AG08396 (cell line): Measurements from ENCODE around the gene STARD9.
"Not testable (repeated sequence)": the region's sequence is repeated elsewhere in the genome, so short reads cannot be mapped to it uniquely, and the experiment has no call there.

Source experiments
- DNase-seq: peaks from one replicate; pipeline ENCODE4 v3.0.0; 2012; ENCODE audit warnings: low spot score, mixed read lengths

Gene STARD9

DNA sequence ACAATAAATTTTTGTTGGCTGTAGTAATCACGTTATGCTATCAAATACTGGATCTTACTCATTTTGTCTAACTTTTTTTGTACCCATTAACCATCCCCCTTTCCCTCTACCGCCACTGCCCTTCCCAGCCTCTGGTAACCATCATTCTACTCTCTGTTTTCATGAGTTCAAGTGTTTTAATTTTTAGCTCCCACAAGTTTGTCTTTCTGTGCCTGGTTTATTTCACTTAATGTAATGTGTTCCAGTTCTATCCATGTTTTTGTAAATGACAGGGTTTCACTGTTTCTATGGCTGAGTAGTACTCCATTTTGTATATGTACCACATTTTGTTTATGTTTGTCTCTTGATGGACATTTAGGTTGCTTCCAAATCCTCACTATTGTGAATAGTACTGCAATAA, 52.1 kb downstream of the STARD9 start:
- DNase-seq: no peak

GRCh38 chr15:42628761-42629160, 53.4 kb downstream of the STARD9 start:
- DNase-seq: no peak

DNA sequence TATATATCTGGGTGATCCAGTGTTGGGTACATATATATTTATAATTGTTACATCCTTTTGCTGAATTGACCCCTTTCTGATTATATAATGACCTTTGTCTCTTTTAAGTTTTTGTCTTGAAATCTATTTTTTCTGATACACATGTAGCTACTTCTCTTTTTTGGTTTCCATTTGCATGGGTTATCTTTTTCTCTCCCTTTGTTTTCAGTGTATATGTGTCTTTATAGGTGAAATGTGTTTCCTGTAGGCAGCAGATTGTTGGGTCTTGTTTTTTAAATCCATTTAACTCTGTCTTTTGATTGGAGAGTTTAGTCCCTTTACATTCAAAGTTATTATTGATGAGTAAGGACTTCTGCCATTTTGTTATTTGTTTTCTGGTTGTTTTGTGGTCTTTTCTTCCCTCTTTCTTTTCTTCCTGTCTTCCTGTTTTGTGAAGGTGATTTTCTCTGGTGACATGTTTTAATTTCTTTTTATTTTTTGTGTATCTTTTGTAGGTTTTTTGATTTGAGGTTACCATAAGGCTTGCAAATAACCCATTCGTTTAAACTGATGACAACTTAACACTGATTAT, 56.8 kb downstream of the STARD9 start:
- DNase-seq: no peak

- DNase-seq: no peak
These were observed 64.7 kb downstream of the STARD9 start for GRCh38 chr15:42640109-42640508.

DNA sequence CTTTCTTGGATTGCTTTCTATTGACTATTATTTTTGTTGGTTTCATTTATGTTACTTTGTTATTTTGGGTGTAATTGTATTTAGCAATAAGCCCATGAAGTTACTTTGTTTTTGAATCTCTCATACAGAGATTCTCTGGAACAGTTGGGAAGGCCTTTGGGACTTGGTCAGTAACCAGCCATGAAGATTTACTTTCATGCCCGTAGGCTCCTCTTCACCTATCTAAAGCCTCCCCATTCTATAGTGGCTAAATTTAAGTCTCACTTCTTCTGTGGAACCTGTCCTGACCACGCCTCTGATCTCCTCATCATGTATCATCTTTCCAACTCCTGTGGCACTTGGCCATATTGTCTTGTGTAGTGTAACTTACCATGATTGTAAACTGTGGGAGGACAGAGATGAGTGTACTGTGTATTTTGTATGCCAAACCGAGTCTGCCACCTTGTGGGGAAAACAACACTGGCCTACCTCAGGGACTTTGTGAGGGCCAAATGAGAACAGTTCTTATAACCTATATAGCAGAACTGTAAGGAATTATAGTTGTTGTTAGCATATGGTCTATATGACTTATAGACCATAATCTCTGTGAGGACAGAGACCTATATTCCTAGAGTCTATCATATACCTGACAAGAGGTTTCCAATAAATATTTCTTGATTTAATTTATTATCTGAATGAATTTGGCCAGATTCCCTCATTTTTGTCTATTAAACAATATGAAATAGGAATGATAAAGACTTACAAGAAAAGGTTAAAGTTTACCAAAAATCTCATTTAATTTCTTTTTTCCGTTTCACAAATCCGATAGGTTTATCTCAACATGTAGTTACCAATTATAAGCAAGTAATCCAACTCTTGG, 75.0 kb downstream of the STARD9 start:
- DNase-seq: peak; percentile 78

DNA sequence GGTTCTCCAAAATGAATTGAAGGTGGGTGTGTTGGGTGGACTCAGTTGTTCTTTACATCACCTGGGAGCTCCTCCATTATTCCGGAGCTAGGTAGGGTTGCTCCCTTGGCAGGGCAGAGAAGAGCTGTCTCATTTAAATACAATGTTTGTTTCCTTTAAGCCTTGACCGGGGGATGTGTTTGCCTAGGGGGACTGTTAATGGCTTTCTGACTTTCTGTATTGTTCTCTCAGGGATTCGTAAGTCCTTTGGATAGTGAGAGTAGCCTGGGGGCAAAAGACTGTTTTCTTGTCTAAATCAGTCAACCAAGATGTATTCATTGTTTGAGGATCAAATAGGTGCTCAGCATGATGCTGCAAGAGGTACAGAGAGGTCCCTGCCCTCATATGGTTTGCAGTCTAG, 90.4 kb downstream of the STARD9 start:
- no peak for DNase-seq

- DNase-seq: no peak
These were observed 92.4 kb downstream of the STARD9 start for GRCh38 chr15:42667855-42668254.

GRCh38 chr15:42670451-42670850, 95.0 kb downstream of the STARD9 start:
- DNase-seq: no peak

- DNase-seq: no peak
These were observed 97.0 kb downstream of the STARD9 start for GRCh38 chr15:42672444-42672843.

GRCh38 chr15:42674472-42674871, 99.1 kb downstream of the STARD9 start:
- DNase-seq: no peak

GRCh38 chr15:42675021-42675420, 99.6 kb downstream of the STARD9 start:
- no peak for DNase-seq

GRCh38 chr15:42679285-42680141, 104.1 kb downstream of the STARD9 start:
- DNase-seq: no peak

DNA sequence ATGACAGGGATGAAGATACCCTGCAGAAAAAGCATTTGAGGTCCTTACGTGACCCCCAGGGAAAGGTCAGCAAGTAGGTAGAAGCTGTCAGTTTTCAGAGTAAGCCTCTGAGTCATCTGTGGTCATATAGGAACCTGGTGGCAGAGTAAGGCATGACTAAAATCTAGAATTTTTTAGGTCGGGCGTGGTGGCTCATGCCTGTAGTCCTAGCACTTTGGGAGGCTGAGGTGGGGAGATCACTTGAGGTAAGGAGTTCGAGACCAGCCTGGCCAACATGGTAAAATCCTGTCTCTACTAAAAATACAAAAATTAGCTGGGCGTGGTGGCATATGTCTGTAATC, 104.7 kb downstream of the STARD9 start:
- not testable (repeated sequence) for DNase-seq

DNA sequence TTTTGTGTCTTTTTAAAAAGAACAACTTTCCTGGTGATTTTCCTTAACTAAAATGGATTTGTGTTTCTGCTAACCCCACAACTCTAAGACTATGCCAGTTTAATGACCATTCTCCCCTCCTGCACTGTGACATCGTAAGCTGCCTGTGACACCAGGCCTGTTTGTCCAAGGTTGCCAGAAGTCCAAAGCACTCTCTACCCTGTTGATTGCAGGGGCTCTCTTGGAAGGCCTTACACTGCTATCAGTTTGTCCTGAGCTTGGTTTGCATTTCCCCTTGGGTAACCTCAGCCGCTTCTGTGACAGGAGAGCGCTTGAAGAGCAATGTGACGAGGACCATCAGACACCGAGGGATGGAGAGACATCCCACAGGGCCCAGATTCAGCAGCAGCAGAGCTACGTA, 105.7 kb downstream of the STARD9 start:
- no peak for DNase-seq

- DNase-seq: no peak
These were observed 110.9 kb downstream of the STARD9 start for GRCh38 chr15:42686281-42686680.

- DNase-seq: no peak
These were observed 112.3 kb downstream of the STARD9 start for GRCh38 chr15:42687740-42688139.

DNA sequence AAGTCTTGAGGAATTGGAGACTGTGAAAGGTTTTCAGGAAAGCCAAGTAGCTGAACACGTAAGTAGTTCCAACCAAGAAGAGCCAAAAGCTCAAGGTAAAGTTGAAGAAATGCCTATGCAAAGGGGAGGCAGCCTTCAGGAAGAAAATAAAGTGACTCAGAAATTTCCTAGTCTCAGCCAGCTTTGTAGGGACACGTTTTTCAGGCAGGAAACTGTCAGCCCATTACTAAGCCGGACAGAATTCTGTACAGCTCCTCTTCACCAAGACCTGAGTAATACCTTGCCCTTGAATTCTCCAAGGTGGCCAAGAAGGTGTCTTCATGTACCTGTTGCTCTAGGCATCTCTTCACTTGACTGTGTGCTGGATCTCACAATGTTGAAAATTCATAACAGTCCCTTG, 112.9 kb downstream of the STARD9 start:
- DNase-seq: no peak

GRCh38 chr15:42691308-42691707, 115.9 kb downstream of the STARD9 start:
- DNase-seq: no peak

- DNase-seq: no peak
These were observed 116.4 kb downstream of the STARD9 start for GRCh38 chr15:42691770-42692169.

DNA sequence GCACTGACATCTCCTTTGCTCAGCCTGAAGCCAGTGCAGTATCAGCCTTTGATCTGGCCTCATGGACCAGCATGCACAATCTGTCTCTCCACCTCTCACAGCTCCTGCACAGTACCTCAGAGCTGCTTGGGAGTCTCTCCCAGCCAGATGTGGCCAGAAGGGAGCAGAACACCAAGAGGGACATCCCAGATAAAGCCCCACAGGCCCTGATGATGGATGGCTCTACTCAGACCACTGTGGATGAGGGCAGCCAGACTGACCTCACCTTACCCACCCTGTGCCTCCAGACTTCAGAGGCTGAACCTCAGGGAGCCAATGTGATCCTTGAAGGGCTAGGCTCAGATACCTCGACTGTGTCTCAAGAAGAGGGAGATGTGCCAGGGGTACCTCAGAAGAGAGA, 117.1 kb downstream of the STARD9 start:
- no peak for DNase-seq

DNA sequence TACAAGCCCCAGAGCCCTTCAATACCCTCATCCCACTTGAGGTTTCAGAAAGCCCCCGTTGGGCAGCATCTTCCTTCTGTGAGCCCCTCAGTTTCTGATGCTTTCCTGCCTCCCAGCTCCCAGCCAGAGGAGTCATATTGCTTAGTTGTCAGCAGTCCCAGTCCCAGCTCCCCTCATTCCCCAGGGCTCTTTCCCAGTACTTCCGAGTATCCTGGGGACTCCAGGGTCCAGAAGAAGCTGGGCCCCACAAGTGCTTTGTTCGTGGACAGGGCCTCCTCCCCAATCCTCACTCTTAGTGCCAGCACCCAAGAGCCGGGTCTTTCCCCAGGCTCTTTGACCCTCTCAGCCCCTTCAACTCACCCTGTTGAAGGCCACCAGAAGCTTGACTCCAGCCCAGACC, 117.6 kb downstream of the STARD9 start:
- DNase-seq: no peak

- no peak for DNase-seq
These were observed 118.1 kb downstream of the STARD9 start for GRCh38 chr15:42693496-42693895.

DNA sequence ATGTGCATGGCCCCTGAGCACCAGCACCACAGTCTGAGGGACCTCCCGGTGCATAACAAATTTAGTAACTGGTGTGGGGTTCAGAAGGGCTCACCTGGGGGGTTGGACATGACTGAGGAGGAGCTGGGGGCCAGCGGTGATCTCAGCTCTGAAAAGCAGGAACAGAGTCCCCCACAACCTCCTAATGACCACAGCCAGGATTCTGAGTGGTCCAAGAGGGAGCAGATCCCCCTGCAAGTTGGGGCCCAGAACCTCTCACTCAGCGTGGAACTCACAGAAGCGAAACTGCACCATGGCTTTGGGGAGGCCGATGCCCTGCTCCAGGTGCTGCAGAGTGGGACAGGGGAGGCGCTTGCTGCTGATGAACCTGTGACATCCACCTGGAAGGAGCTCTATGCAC, 118.5 kb downstream of the STARD9 start:
- no peak for DNase-seq
